ENCODE data around the gene UHRF2.
"Not testable (repeated sequence)": the region's sequence is repeated elsewhere in the genome, so short reads cannot be mapped to it uniquely, and the experiment has no call there.

The UHRF2 gene, protein sequence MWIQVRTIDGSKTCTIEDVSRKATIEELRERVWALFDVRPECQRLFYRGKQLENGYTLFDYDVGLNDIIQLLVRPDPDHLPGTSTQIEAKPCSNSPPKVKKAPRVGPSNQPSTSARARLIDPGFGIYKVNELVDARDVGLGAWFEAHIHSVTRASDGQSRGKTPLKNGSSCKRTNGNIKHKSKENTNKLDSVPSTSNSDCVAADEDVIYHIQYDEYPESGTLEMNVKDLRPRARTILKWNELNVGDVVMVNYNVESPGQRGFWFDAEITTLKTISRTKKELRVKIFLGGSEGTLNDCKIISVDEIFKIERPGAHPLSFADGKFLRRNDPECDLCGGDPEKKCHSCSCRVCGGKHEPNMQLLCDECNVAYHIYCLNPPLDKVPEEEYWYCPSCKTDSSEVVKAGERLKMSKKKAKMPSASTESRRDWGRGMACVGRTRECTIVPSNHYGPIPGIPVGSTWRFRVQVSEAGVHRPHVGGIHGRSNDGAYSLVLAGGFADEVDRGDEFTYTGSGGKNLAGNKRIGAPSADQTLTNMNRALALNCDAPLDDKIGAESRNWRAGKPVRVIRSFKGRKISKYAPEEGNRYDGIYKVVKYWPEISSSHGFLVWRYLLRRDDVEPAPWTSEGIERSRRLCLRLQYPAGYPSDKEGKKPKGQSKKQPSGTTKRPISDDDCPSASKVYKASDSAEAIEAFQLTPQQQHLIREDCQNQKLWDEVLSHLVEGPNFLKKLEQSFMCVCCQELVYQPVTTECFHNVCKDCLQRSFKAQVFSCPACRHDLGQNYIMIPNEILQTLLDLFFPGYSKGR

DNA sequence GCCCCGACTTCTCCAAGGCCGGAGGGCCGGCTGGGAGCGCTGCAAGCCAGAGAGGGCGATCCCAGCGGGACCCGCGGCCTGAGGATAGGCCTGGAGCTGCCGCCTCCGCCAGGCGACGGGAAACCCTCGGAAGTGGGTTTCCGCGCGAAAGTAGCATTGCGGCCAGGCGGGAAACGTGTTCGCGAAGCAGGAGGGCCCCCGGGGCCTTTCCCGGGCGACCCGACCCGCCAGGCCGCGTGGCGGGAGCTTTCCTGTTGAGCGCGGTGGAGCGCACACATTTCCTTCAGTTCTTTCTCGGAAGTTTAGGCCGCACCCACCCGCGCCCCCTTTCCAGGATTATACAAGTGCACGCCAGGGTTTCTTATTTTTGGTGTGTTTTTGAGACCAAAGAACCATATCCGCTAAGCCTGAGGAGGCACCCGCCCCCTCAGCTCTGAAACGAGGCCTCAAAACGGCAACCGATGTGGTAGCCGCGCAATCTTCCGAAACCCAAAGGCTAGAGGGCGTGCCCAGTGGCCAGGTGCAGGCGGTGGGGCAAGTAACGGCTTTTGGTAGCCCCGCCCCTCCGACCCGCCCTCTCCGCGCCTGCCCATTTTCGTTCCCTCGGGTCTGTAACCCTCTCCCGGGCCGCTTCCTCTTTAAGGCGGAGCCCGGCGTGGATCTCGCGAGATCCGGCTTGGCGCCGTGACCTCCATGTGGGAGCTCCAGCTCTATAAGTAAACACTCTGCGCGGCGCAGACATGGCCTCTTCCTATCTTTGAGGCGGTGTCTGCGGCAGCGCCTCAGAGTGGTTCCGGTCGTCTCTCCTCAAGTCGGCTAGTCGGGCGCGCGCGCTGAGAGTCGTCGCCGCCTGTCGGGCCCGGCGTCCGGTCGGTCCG, at the start of gene UHRF2:
UHRF2 (plus strand) TSS at position 713 of the 878 bp plus-strand sequence. CDS start 292 bp downstream, outside the sequence.
- DNase-seq (ENCODE audit: low spot score) = peak; percentile 96

DNA sequence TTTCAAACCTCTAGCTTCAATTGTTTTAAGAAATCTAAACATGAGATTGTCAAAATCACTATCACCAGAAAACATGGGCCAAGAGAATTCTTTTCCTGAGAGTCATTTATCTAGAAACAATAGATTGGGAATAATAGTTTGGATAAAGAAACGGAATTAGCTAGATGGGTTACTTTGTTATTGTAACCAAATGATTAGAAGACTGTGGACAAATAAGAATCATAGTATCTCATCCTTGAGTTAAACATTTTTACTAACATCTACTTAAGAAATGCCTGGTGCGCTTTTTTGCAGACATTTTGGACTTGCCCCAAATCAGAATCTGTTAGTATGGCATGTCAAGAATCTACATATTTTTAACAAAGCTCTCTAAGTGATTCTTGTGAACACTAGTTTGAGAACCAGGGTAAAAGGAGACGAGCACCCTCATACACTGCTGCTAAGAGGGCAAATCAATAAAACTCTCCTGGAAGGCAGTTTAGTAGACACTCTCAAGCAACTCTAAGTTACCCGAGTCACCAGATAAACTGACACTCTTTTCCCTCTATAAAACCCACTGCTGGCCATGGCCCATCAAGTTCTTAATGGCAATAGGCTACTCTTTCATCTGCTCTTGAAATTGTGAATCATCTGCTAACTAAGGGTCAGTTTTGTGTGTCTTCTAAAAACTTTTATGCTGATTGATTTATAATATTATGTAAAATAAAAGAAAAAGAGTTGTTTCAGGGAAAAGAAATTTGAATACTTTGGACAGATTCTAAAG, 45.7 kb upstream of the UHRF2 start:
- DNase-seq (ENCODE audit: low spot score) = no peak

DNA sequence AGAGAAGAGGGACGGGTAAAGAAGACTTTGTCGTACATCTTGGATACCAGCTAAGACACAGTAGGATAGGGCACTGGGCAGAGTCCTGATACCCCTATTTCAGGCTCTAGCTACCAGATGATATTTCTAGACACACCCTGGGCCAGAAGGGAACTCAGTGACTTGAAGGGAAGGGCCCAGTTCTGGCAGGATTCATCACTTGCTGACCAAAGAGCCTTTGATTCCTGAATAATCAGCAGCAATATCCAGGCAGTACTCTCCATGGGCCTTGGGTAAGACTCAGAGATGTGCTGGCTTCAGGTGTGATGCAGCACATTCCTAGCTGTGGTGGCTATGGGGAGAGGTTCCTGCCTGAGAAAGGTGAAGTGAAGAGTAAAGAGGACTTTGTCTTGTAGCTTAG, 44.2 kb upstream of the UHRF2 start:
- DNase-seq (ENCODE audit: low spot score) = no peak

DNA sequence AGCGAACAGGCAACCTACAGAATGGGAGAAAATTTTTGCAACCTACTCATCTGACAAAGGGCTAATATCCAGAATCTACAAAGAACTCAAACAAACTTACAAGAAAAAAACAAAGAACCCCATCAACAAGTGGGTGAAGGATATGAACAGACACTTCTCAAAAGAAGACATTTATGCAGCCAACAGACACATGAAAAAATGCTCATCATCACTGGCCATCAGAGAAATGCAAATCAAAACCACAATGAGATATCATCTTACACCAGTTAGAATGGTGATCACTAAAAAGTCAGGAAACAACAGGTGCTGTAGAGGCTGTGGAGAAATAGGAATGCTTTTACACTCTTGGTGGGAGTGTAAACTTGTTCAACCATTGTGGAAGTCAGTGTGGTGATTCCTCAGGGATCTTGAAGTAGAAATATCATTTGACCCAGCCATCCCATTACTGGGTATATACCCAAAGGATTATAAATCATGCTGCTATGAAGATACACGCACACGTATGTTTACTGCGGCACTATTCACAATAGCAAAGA, 31.5 kb upstream of the UHRF2 start:
- not testable (repeated sequence) for DNase-seq (ENCODE audit: low spot score)

DNA sequence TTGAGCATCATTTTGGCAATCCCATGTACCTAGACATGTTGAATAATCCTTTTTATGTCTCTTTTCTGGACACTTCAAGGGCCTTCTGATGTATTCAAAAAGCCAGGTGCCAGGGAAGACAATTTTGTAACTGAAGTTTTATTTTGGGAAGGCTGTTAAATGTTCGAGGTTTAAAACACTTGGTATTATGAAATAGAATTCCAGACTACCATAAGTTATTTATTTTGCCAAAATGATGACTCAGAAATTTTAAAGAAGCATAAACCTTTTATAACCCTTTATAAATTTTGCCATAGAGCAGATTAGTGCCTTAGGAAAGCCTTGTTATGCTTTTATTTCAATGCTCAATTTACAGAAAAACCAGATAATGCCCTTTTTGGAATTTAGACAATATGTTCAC, 30.3 kb upstream of the UHRF2 start:
- no peak for DNase-seq (ENCODE audit: low spot score)

DNA sequence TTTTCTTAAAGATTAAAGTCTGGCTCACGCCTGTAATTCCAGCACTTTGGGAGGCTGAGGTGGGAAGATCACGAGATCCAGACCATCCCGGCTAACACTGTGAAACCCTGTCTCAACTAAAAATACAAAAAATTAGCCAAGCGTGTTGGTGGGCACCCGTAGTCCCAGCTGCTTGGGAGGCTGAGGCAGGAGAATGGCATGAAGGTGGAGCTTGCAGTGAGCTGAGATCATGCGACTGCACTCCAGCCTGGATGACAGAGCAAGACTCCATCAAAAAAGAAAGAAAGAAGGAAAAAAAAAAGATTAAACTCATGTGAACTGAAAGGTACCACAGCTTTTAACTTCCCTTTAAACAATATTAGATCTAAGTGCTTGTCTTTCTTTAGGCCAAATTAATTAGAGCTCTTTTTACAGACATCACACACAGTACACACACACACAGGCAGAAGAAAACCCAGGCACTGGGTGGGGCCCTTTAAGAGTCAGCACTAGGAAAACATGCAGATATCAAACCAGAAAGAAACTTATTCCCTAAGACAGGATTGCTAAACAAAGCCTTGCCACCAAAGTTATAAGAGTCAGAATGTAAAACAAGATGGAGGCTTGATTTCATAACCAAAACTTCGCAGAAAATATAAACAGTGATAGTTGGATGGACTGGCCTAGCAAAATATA, 29.3 kb upstream of the UHRF2 start:
- no peak for DNase-seq (ENCODE audit: low spot score)

DNA sequence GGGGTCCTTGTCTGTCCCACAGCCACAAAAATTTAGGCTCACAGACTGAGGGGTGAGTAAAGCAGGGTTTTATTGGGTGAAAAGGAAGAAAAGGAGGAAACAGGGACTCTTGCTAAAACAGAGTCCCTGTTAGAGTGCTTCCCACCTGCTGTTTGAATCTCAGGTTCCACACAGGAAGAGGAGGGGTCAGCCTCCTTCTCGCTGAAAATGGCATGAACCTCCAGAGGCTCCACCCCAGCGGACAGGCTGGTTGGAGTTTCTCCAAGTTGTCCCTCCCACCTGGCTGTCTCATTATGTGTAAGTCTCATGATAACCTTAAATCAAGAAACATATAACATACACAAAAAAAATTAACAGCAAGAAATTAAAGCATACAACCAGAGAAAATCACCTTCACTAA, 28.3 kb upstream of the UHRF2 start:
- no peak for DNase-seq (ENCODE audit: low spot score)

DNA sequence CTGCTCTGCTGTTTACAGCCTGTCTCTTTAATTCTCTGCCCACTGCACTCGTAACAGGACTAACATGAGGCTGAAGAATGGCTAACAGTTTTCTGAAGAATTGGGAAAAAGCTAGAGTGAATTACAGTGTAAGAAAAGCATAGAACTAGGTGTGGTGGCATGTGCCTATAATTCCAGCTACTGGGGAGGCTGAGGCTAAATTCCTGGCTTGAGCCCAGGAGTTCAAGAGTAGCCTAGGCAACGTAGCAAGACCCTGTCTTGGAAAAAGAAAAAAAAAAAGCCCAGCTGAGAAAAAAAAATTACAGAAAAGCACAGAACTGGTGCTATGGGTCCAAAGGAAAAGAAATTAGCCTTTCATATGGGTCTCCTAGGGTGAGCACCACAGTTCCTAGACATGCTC, 13.9 kb upstream of the UHRF2 start:
- DNase-seq (ENCODE audit: low spot score) = no peak

DNA sequence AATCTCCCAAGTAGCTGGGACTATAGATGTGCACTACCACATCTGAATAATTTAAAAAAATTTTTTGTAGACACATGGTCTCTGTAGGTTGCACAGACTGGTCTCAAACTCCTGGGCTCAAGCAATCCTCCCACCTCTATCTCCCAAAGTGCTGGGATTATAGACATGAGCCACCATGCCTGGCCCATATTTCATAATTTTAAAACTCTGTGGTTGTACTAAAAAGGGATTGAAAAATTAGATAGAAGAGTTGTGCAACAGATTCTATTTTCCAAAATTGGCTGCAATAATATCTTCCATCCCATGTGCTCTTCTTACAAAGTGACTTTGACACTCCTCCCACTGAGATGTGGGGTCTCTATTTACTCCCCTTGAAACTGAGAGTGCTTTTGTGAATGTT, 7.6 kb upstream of the UHRF2 start:
- DNase-seq (ENCODE audit: low spot score) = no peak

DNA sequence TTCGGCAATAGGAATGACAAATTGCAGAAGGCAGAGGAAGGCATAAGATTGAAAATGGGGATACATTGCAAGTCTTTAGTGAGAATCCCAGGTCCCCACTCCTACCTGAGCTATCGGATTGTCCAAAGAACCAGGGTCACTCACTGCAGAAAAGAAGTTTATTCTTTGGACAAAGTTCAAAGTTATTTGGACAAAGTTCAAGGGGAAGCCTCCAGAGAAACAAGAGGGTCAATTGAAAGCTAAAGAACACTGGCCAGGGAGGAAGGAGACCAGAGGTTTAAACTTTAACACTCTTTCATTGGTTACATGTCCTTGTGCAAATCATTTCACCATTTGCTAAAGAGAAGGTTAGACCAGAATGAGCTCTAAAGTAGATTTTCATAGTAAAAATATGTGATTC, 5.2 kb upstream of the UHRF2 start:
- DNase-seq (ENCODE audit: low spot score) = no peak

DNA sequence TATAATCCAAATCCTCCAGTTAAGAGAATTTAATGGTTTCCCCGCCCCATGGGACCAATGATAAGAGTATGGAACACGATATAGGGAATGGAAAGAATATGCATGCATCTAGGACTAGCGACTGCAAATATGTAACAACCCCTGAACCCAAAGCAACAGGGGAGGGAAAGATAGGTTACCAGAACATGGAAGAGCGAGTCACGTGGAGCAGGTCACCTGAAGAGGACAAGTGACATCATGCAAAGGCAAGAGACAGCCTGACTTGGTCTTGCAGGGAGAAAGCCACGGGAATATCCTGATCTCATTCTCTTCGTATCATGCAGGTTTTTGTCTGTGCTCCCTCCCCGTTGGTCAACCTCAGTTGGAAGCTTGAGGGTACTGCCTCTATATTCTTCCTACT, 4.7 kb upstream of the UHRF2 start:
- no peak for DNase-seq (ENCODE audit: low spot score)

DNA sequence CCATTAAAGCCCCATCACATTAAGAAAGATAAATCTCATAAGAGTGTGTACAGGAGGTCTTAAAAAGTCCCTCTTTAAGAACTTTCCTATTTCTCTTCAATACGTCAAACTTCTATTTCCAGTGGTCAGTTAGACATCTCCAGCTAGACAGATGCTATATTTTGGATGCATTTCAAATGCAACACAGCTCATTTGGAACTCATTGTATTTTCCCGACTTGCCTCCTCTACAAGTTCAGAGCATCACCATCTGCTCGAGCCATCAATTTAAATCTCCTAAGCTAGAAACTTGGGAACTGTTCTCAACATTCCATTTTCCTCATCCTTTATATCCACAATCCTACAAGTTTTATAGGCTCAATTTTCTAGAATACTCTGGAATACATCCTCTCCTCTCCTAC, 3.2 kb upstream of the UHRF2 start:
- DNase-seq (ENCODE audit: low spot score) = no peak

DNA sequence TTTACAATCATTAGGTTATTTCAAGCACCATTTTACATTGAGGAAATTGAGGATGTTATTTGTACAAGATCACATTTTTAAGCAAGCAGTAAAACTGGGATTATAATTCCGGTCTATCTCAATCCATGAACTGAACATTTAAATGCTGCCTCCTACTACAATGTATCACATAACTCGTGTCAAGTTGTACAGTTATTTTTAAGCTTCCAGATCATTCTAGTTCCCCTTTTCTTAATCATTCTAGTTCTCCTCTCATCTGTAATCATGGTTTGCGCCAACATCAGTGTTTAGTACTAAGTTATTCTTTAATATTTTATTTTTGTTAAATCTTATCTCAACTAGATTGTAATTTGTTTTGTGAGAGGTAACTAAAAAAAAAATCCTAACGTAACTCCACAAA, 2.4 kb upstream of the UHRF2 start:
- no peak for DNase-seq (ENCODE audit: low spot score)

DNA sequence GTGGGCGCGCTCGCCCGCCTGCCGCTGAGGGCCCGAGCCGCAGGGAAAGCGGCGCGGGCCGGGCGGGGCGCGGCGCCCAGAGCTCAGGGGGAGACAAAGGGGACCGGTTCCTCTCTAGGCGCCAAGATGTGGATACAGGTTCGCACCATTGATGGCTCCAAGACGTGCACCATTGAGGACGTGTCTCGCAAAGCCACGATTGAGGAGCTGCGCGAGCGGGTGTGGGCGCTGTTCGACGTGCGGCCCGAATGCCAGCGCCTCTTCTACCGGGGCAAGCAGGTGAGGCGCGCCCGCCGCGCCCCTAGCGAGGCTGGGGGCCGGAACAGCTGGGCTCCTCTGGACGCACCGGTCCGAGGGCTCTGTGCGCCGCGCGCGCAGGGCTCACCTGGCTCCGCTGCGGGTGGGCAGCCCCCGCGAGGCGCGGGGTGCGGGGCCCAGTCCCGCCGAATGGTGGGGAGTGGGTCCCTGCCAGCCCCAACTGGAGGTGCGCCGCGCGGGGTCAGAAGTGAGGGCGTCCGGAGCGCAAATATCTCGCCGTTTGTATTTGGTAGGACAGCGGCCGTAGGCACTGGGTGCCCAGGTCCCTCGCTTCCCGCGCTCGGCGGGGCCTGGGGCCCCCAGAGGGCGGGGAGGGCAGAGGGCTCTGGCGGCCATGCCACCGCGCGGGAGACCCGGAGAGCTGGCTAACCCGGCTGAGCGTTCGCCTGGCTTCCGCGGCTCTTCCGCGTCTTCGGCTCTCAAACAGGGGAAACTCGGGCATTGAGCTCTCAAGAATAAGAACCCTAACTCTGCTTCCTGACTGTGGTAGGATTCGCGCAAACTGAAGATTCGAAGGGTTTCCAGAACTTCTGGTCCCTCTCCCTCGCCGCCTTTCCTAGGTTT, 607 bp downstream of the UHRF2 start:
- peak; percentile 46 for DNase-seq (ENCODE audit: low spot score)

DNA sequence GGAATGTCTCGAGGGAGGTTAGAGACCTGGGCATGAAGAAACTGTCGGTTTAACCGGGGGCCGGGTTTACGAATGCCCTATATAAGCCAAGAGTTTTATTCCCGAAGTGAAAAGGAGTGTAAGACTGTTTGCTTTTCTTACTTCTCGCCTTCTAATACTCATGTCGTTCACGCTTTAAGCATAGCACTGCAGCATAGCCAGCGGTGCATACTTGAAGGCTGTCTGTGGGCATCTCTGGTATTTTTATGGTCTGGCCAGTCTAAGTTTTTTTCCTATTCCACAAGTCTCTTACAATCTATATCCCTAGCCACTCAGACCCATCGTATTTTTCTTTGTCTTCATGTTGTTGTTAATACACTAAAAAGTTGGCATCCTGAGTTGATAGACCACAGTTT, 1.2 kb downstream of the UHRF2 start:
- peak; percentile 19 for DNase-seq (ENCODE audit: low spot score)

DNA sequence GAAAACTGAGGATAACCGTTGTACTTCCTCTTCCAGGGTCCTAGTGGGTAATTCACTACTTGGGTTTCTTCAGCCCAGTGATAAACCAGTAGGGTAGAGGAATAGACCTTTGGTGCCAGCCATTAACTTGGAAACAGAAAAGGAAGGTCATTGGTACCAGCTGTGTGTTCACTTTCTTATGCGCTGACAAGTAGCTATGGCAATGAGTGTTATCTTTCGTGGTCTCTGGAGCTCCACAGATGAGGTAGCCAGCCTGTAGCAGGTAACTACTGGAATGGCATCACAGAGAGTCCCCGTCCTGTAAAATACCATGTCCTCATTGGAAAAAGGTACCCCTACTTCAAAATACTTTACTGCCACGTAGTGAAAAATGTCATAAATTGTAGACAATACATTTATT, 2.3 kb downstream of the UHRF2 start:
- DNase-seq (ENCODE audit: low spot score) = no peak

DNA sequence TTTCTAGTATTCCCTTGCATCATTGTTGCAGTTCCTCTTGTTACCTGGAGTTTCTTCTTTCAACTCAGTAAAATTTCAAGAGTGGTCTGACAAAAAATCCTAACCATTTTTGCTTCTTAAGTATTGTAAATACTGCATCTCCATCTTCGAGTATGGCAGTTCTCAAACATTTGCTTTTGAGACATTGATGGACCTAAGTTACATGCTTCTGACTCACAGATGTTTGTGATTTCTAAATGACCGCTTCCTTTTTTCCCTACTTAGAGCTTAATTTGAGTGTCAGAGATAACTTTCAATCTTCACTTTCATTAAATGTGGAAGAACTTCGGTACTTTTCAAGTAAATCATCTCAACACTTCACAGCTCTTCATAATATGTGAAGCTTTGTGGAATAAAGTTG, 4.2 kb downstream of the UHRF2 start:
- DNase-seq (ENCODE audit: low spot score) = no peak

DNA sequence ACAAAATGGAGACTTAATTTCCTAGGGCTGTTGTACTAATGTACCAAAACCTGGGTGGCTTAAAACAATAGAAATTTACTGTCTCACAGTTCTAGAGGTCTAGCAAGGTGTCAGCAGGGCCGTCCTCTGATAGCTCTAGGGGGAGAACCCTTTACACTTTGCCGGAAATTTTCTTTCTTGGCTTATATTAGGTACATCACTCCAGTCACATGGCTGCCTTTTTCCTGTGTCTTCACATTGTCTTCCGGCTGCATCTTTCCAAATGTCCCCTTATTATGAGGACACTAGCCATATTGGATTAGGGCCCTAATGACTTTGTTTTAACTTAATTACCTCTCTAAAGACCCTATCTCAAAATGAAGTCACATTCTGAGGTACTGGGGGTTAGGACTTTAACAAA, 5.8 kb downstream of the UHRF2 start:
- DNase-seq (ENCODE audit: low spot score) = no peak

DNA sequence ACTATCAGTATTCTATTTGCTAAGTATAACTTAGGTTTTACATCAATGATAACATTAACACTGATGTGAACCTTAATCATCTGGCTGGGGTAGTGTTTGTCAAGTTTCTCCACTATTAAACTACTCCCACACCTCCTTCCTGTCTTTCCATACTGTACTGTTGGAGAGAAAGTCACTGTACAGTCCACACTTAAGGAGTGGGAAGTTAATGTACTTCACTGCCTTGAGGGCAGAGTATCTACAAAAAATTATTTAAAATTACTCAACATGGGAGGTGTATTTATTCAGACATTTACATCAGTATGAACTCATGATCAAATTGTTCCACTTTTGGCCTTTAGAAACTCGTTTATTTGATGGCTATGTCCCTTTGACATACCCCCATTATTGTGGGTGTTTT, 11.9 kb downstream of the UHRF2 start:
- DNase-seq (ENCODE audit: low spot score) = no peak

DNA sequence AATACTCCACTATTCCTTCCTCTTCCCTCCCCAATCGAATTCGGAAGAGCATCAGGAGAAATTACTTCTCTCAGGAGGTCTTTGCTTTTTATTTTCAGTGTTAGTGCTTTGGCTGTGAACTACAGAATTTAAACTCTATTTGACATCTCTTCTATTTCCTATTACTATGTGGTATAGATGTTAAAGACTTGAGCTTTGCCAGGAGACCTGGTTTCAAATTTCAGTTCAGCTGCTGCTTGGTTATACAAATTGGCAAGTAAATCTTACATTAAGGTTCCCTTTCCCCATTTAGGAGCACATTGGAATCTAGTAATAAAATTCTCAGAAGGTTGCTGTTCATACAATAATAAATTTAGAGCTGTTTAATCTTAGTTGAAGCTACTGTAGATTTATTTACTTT, 13.1 kb downstream of the UHRF2 start:
- DNase-seq (ENCODE audit: low spot score) = no peak

Data from globus pallidus (tissue), 1 donor.